HFF-Myc (cell line): ENCODE results near the gene GTF2H4.

ENCODE experiments used
- DNase-seq: peaks from one replicate; pipeline ENCODE4 v3.0.0-alpha.2; 2011; ENCODE audit warnings: low read depth; ENCODE audit errors: extremely low read depth
- H3K4me3 ChIP-seq: replicated peaks from 2 replicates; pipeline ENCODE4 v1.5.1; 2011; ENCODE audit warnings: low read depth, mild to moderate bottlenecking, control low read depth, low read length
- TF ChIP-seq, protein P1 (sequence below): IDR thresholded peaks from 2 replicates; pipeline ENCODE4 v1.5.1; 2012; ENCODE audit warnings: mild to moderate bottlenecking, low read depth, low read length, control low read depth; ENCODE audit errors: missing control alignments

The GTF2H4 gene

DNA sequence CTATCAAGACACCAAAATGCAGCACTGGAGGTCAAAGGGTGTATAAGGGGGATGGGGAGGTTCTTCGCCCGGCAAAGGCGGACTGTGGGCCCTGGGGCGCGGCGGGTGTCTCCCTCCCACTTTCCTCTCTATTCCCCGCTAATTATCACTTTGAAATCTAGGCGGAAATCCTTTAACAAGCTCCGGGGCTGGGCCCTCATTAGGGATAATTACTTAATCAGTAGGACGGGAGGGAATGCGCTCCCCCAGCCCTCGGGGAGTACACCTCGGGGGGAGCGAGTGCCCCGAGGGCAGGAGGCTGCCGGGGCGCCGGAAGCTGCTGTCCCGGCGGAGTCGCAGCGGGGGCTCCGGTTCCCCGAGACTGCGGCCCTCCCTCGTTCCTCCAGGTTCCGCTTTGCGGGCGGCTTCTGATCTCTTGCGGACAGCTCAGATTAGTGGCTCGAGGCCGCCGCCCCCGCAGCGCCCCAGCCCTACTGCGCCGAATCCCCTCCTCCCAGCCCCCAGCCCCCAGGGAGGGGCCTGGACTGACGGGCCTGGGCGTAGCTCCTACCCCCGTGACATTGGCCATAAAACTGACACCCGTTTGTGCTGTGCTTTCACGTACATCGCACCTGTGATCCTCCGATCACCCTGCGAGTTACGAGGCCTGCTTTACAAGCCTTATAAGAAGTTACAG is 47.5 kb downstream of the GTF2H4 start:
- peak; percentile 4 for DNase-seq
- peak overlapping the region; percentile 38 for H3K4me3 ChIP-seq
- TF ChIP-seq, protein P1, sequence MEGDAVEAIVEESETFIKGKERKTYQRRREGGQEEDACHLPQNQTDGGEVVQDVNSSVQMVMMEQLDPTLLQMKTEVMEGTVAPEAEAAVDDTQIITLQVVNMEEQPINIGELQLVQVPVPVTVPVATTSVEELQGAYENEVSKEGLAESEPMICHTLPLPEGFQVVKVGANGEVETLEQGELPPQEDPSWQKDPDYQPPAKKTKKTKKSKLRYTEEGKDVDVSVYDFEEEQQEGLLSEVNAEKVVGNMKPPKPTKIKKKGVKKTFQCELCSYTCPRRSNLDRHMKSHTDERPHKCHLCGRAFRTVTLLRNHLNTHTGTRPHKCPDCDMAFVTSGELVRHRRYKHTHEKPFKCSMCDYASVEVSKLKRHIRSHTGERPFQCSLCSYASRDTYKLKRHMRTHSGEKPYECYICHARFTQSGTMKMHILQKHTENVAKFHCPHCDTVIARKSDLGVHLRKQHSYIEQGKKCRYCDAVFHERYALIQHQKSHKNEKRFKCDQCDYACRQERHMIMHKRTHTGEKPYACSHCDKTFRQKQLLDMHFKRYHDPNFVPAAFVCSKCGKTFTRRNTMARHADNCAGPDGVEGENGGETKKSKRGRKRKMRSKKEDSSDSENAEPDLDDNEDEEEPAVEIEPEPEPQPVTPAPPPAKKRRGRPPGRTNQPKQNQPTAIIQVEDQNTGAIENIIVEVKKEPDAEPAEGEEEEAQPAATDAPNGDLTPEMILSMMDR = no peak

DNA sequence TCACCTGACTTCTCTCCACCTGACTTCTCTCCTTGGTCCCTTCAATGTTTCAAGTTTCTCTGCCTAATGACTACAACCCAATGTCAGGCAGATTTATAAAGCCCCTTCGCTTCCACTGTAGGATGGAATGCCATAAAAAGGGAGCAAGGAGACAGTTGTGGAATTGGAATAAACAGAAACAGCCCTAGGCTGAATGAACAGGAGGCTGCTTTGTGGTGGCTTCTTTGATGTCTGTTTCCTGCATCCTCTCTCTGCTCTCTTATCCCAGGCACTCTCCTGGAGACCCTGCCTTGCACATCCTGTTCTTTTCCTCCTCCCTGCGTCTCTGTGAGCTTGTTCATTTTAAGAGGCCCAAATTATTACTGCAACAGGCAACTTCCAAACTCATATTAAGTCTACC is 49.7 kb downstream of the GTF2H4 start:
- TF ChIP-seq, protein P1 = no peak
- no peak for DNase-seq
- no peak overlapping the region for H3K4me3 ChIP-seq

DNA sequence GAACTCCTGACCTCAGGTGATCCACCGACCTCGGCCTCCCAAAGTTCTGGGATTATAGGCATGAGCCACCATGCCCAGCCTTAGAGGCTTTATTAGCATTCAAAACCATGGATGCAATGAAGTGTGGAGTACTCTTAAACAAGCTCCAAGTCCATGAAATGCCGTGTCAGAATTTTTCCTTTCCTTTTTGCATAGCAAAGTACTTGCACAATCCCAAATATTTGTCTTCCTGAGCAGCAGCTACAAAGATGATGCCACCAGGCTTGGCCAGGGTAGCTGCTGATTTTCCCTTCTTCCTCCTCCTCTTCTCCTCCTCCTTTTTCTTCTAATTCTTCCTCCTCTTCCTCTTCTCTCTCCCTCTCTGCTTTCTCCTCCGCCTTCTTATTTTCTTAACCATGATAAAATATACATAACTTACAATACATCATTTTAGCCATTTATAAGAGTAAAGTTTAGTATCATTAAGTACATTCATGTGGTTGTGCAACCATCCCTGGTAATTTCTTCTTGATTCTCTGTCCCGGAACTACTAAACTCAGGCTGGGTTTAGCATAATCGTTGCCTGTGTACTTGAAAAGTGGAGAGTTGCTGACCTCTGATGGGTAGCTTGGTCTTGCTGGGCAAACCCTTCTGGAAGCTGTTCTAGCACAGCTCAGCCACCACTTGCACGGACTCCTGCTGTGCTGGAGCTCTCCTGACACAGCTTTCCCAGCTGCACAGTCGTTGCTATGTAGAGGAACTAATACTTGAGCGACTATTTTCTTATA is 53.1 kb downstream of the GTF2H4 start:
- no peak overlapping the region for H3K4me3 ChIP-seq
- no peak for DNase-seq
- TF ChIP-seq, protein P1 = no peak

DNA sequence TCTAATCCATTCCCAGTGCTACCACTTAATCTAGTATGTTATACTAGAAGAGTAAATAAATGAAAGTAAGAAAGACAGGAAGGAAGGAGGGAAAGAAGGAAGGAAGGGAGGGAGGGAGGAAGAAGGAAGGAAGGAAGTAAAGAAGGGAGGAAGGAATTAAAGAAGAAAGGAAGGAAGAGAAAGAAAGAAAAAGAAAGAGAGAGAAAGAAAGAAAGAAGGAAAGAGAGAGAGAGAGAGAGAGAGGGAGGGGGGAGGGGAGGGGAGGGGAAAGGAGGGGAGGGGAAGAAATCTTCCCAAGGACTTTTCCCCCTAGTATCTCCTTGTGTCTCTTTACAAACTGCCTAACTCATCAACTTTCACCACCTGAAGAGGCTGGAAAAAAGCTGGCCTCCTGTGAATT is 54.7 kb downstream of the GTF2H4 start:
- TF ChIP-seq, protein P1 = no peak
- no peak overlapping the region for H3K4me3 ChIP-seq
- DNase-seq = no peak

DNA sequence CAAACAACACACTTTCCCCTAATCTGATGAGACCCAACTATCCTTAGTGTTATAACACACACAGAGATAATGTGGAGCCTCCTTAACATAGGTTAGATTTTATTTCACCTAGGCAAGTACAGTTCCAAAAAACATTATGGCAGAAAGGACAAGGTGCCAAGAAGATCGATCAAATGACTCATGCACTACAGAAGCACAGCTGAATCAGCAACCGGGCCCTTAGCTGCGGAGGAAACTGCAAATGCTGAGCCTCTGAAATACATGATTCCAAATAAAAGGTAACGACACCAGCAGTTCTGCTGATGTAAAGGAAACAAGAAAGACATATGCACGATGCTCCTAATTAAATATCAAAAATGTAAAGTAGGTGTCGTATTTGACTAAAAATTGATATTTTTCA is 55.6 kb downstream of the GTF2H4 start:
- TF ChIP-seq, protein P1 = no peak
- DNase-seq = no peak
- no peak overlapping the region for H3K4me3 ChIP-seq
